CD4-positive, alpha-beta T cell (primary cell): ENCODE measurements around the gene TPRN. TPM values are rescaled to one million over a fixed set of nuclear protein-coding genes. Genes with fewer than 3 reads are reported as not detected.

Experiments used
- ATAC-seq: fragments of 200-7000 bp; cut with Tn5 transposase; one replicate; pipeline ENCODE4 v1.10.0; 2022; ENCODE audit warnings: mild to moderate bottlenecking; ENCODE audit not compliant: poor library complexity
- CTCF ChIA-PET: fragments of 350-600 bp; sonication (Branson Sonifier 250); formaldehyde crosslinking; loops from one replicate; lab custom pipeline; 2021; ENCODE audit warnings: antibody characterized with exemption, inconsistent platforms; lab: Charles Lee
- POLR2A ChIA-PET: fragments of 350-600 bp; sonication (Branson Sonifier 250); formaldehyde crosslinking; loops from one replicate; lab custom pipeline; 2021; ENCODE audit warnings: antibody characterized with exemption, inconsistent platforms; lab: Charles Lee
- DNase-seq, 14 experiments: peaks; one replicate each; pipeline ENCODE4 v3.0.0-alpha.2; 2013 to 2020; ENCODE audit warnings: mixed read lengths in 2 of 14
- H3K27ac ChIP-seq, 2 donors: one replicate each; pipeline versions ENCODE4 v1.5.1 to v1.7.0; 2013; ENCODE audit warnings: low read length in 2 of 2, low read depth in 1 of 2, mild to moderate bottlenecking in 1 of 2
- H3K27me3 ChIP-seq, 2 experiments: 1 replicate in 1 of 2; 2 replicates in 1 of 2; pipeline versions ENCODE4 v1.6.1 to v1.7.0; 2013; ENCODE audit warnings: low read length in 2 of 2, control low read depth in 1 of 2, mild to moderate bottlenecking in 1 of 2, moderate library complexity in 1 of 2; ENCODE audit not compliant: insufficient read depth in 2 of 2, control insufficient read depth in 1 of 2
- H3K36me3 ChIP-seq: one replicate; pipeline ENCODE4 v1.6.1; 2013; ENCODE audit warnings: low read length, control low read depth; ENCODE audit not compliant: insufficient read depth
- H3K4me1 ChIP-seq: one replicate; pipeline ENCODE4 v1.6.1; 2013; ENCODE audit warnings: low read length, control low read depth; ENCODE audit not compliant: insufficient read depth
- H3K4me3 ChIP-seq: one replicate; pipeline ENCODE4 v1.5.1; 2013; ENCODE audit warnings: mild to moderate bottlenecking, low read length, moderate library complexity
- H3K9me3 ChIP-seq, 2 experiments: 1 replicate in 1 of 2; 2 replicates in 1 of 2; pipeline versions ENCODE4 v1.6.1 to v1.7.0; 2013; ENCODE audit warnings: low read length in 2 of 2, mild to moderate bottlenecking in 2 of 2, control low read depth in 1 of 2, moderate library complexity in 1 of 2; ENCODE audit not compliant: control insufficient read depth in 1 of 2, insufficient read depth in 1 of 2
- H3K27ac Mint-ChIP-seq: one replicate; pipeline ENCODE4 v1.8.0; 2020; ENCODE audit warnings: mixed read lengths
- H3K27me3 Mint-ChIP-seq: one replicate; pipeline ENCODE4 v1.8.0; 2021; ENCODE audit warnings: mixed read lengths
- H3K36me3 Mint-ChIP-seq: one replicate; pipeline ENCODE4 v1.8.0; 2021; ENCODE audit warnings: low read depth, mixed read lengths
- H3K4me1 Mint-ChIP-seq: one replicate; pipeline ENCODE4 v1.8.0; 2021; ENCODE audit warnings: low read depth, mixed read lengths
- H3K4me3 Mint-ChIP-seq: one replicate; pipeline ENCODE4 v1.8.0; 2020; ENCODE audit warnings: mild to moderate bottlenecking, mixed read lengths
- H3K9me3 Mint-ChIP-seq: one replicate; pipeline ENCODE4 v1.8.0; 2020; ENCODE audit warnings: mixed read lengths
- CTCF ChIP-seq: fragments of 200-600 bp; IDR thresholded peaks from one replicate; pipeline ENCODE4 v1.8.0; 2022; ENCODE audit warnings: antibody characterized with exemption, mild to moderate bottlenecking
- intact Hi-C, 2 experiments: fragments of 100-400 bp; cut with DNase I in 1 of 2; cut with micrococcal nuclease in 1 of 2; formaldehyde crosslinking; loops; one replicate each; pipeline versions ENCODE4 v1.15.1 to v1.9.0; 2023 to 2025; cut with DNase I, micrococcal nuclease
- total RNA-seq, 174 experiments: library from RNA in 2 of 174; stranded (reverse) in 2 of 174; gene quantifications; one replicate each; pipeline ENCODE4 v1.2.3 and lab custom pipeline; 2021 to 2026

Gene TPRN
- total RNA-seq, 2 experiments from 2014 or later, result 6.1 to 8.6 TPM

GRCh38 chr9:137192859-137193258 lies 7.7 kb downstream of the TPRN start:
- H3K4me3 ChIP-seq, result no peak overlapping the region
- Mint-ChIP-seq H3K27me3 (no peaks in the 10 kb centered on the region), H3K36me3 (peaks cover 20% of the 10 kb centered on the region), H3K4me3 (no peak overlapping the region), H3K4me1 (peaks cover 10% of the 10 kb centered on the region), H3K27ac (no peak overlapping the region), H3K9me3 (no peaks in the 10 kb centered on the region)
- ChIA-PET CTCF (no interaction called here), POLR2A (interaction anchor here (1.2 to 1.3 kb wide), 2 partner anchors 8 to 30 kb away, joined by 3 to 4 read pairs; partner anchors contain the start of gene TPRN)
- H3K4me1 ChIP-seq, result peaks cover 22% of the 10 kb centered on the region
- TF ChIP-seq CTCF, result no peak
- H3K9me3 ChIP-seq, result no peaks in the 10 kb centered on the region
- H3K36me3 ChIP-seq, result peaks cover 16% of the 10 kb centered on the region
- DNase-seq, result no peak
- ATAC-seq, result no peak
- no peaks in the 10 kb centered on the region for H3K27me3 ChIP-seq
- intact Hi-C loops, result no loop called here
- no peak overlapping the region for H3K27ac ChIP-seq

DNA sequence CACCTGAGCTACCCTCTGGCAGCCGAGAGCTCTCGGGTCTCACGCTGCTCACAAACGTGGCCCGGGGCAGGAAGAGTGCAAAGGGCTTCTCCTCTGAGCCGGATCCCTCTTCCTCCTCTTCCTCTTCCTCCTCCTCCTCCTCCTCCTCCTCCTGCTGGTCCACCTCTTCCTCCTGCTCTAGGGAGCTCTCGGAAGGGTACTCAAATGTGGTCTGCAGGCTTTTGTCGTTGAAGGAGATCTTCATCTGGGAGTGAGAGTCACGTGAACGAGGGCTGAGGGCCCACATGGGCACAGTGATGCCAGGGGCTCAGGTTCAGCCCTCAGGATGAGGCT lies 8.1 kb downstream of the TPRN start:
- Mint-ChIP-seq H3K36me3 (peaks cover 23% of the 10 kb centered on the region), H3K9me3 (no peaks in the 10 kb centered on the region), H3K4me1 (peaks cover 14% of the 10 kb centered on the region), H3K4me3 (no peak overlapping the region), H3K27me3 (no peaks in the 10 kb centered on the region), H3K27ac (no peak overlapping the region)
- Histone ChIP-seq H3K9me3 (no peaks in the 10 kb centered on the region), H3K27ac (no peak overlapping the region), H3K4me3 (no peak overlapping the region), H3K36me3 (peaks cover 16% of the 10 kb centered on the region), H3K4me1 (peaks cover 27% of the 10 kb centered on the region), H3K27me3 (no peaks in the 10 kb centered on the region)
- intact Hi-C loops, result no loop called here
- ATAC-seq (no peak), DNase-seq (no peak)
- POLR2A ChIA-PET, result interaction anchor here (1.2 to 1.3 kb wide), 2 partner anchors 8 to 31 kb away, joined by 3 to 4 read pairs; partner anchors contain the start of gene TPRN
- TF ChIP-seq CTCF, result no peak
- CTCF ChIA-PET, result no interaction called here

- Mint-ChIP-seq H3K4me3 (no peak overlapping the region), H3K27me3 (no peaks in the 10 kb centered on the region), H3K36me3 (peaks cover 25% of the 10 kb centered on the region), H3K9me3 (no peaks in the 10 kb centered on the region), H3K4me1 (peaks cover 19% of the 10 kb centered on the region), H3K27ac (no peak overlapping the region)
- Histone ChIP-seq H3K4me1 (peaks cover 32% of the 10 kb centered on the region), H3K4me3 (no peak overlapping the region), H3K27ac (no peak overlapping the region), H3K27me3 (no peaks in the 10 kb centered on the region), H3K36me3 (peaks cover 20% of the 10 kb centered on the region), H3K9me3 (no peaks in the 10 kb centered on the region)
- intact Hi-C loops, result no loop called here
- DNase-seq (no peak), ATAC-seq (no peak)
- POLR2A ChIA-PET, result interaction anchor here (0.8 to 1.3 kb wide), 4 partner anchors 9 to 32 kb away, joined by 3 to 4 read pairs (median 3); partner anchors contain the start of gene TPRN
- CTCF ChIA-PET, result interaction anchor here (0.5 kb wide), 1 partner anchor 62 kb away, joined by 3 read pairs; no protein-coding TSS in a partner anchor
- TF ChIP-seq CTCF, result no peak
Observed at GRCh38 chr9:137191691-137192447, 8.7 kb downstream of the TPRN start.
